Psoas muscle (tissue), 8 donors: ENCODE measurements around the gene RBKS. TPM values are rescaled to one million over a fixed set of nuclear protein-coding genes. Genes with fewer than 3 reads are reported as not detected.

ENCODE experiments used
- ATAC-seq, 4 donors: fragments of 200-7000 bp; cut with Tn5 transposase; one replicate each; pipeline ENCODE4 v1.9.1; 2020; ENCODE audit warnings: moderate library complexity in 3 of 4, mild to moderate bottlenecking in 2 of 4
- DNase-seq, 2 donors: peaks; one replicate each; pipeline ENCODE4 v3.0.0-alpha.2; 2020
- H3K27ac ChIP-seq: fragments of 200-600 bp; one replicate; pipeline ENCODE4 v1.8.0; 2022
- H3K27me3 ChIP-seq, 3 donors: fragments of 200-600 bp in 1 of 3; one replicate each; pipeline versions ENCODE4 v1.6.1 to v1.8.0; 2013 to 2022; ENCODE audit warnings: low read length in 2 of 3, mild to moderate bottlenecking in 2 of 3, moderate library complexity in 1 of 3; ENCODE audit not compliant: insufficient read depth in 3 of 3
- H3K36me3 ChIP-seq, 2 donors: fragments of 200-600 bp in 1 of 2; one replicate each; pipeline versions ENCODE4 v1.6.1 to v1.8.0; 2013 to 2022; ENCODE audit warnings: low read depth in 1 of 2, mild to moderate bottlenecking in 1 of 2, moderate library complexity in 1 of 2; ENCODE audit not compliant: insufficient read depth in 1 of 2
- H3K4me1 ChIP-seq: fragments of 200-600 bp; one replicate; pipeline ENCODE4 v1.8.0; 2022
- H3K4me3 ChIP-seq: fragments of 200-600 bp; one replicate; pipeline ENCODE4 v1.8.0; 2022; ENCODE audit warnings: mild to moderate bottlenecking
- H3K9me3 ChIP-seq: fragments of 200-600 bp; one replicate; pipeline ENCODE4 v1.8.0; 2022
- WGBS, 3 donors: extraction: QIAGEN DNeasy Blood & Tissue Kit; methylation state at CpG; one replicate each; pipeline versions ENCODE4 v1.1.6 to v1.1.7; 2013; 5-methylcytosine and 5-hydroxymethylcytosine counted together
- intact Hi-C, 2 donors: fragments of 100-400 bp; cut with DNase I; formaldehyde crosslinking; loops; one replicate each; pipeline versions ENCODE4 v1.11.0 to v1.14.2; 2022
- polyA plus RNA-seq, 3 donors: library from polyadenylated mRNA; stranded (reverse); fragments of 200-250 nt; gene quantifications; one replicate each; pipeline ENCODE4 v1.2.3, GENCODE V29; 2013
- total RNA-seq, 4 donors: library from RNA; stranded (reverse); fragmentation: NEBNext Ultra II Directional in 2 of 4; extraction: Animal tissue kit (Norgen Biotek cat#: 25700) in 2 of 4; gene quantifications; one replicate each; pipeline versions ENCODE4 v1.2.1 to v1.2.4, GENCODE V29; 2021 to 2023
- TF ChIP-seq, protein P1 (sequence below): fragments of 200-600 bp; IDR thresholded peaks from one replicate; pipeline ENCODE4 v1.8.0; 2022; ENCODE audit warnings: antibody characterized with exemption
- donor health status: healthy with polysubstance abuse.
- donor health status: DM: no; HTN: no; CAD: no; lungs with moderate emphysema.
- donor health status: Bipolar disorder and iron deficiency.
- donor health status: healthy.
- donor health status: DM: yes; HTN: yes; CAD: no.
- donor health status: DM: no; HTN: no; CAD: no.
- donor health status: DM: no; HTN: no; CAD: no.
- donor health status: DM: yes; HTN: yes; CAD: no.

The RBKS gene
- total and polyA plus RNA-seq, 7 donors: 3.5 to 7.3 (median 4.1) TPM

DNA sequence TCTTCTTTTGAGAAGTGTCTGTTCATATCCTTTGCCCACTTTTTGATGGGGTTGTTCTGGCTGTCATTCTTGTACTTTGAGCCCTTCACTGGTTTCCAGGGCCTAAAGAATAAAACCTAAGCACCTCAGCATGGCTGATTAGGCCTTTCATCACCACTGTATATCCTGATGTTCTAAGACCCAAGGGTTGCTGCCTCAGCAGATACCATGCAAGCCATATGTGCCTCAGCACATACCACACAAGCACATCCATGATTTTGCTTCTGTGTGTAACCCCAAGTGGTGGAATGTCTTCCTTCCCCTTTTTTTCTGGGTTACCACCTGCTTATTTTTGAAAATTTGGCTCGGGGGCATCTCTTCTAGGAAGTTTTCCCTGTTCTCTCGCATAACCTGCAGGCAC lies 11.4 kb downstream of the RBKS start:
- TF ChIP-seq, protein P1, sequence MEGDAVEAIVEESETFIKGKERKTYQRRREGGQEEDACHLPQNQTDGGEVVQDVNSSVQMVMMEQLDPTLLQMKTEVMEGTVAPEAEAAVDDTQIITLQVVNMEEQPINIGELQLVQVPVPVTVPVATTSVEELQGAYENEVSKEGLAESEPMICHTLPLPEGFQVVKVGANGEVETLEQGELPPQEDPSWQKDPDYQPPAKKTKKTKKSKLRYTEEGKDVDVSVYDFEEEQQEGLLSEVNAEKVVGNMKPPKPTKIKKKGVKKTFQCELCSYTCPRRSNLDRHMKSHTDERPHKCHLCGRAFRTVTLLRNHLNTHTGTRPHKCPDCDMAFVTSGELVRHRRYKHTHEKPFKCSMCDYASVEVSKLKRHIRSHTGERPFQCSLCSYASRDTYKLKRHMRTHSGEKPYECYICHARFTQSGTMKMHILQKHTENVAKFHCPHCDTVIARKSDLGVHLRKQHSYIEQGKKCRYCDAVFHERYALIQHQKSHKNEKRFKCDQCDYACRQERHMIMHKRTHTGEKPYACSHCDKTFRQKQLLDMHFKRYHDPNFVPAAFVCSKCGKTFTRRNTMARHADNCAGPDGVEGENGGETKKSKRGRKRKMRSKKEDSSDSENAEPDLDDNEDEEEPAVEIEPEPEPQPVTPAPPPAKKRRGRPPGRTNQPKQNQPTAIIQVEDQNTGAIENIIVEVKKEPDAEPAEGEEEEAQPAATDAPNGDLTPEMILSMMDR: no peak
- no peaks in the 10 kb centered on the region for H3K4me1 ChIP-seq
- H3K4me3 ChIP-seq: no peak overlapping the region
- ATAC-seq: no peak
- H3K36me3 ChIP-seq: no peaks in the 10 kb centered on the region
- intact Hi-C loops: no loop called here
- no peak for DNase-seq
- no peaks in the 10 kb centered on the region for H3K27me3 ChIP-seq
- 73 to 83% (median 78%) methylated on average over 2 of the region's 2 CpGs for WGBS, 3 donors
- H3K27ac ChIP-seq: no peak overlapping the region
- H3K9me3 ChIP-seq: peaks cover 12% of the 10 kb centered on the region

DNA sequence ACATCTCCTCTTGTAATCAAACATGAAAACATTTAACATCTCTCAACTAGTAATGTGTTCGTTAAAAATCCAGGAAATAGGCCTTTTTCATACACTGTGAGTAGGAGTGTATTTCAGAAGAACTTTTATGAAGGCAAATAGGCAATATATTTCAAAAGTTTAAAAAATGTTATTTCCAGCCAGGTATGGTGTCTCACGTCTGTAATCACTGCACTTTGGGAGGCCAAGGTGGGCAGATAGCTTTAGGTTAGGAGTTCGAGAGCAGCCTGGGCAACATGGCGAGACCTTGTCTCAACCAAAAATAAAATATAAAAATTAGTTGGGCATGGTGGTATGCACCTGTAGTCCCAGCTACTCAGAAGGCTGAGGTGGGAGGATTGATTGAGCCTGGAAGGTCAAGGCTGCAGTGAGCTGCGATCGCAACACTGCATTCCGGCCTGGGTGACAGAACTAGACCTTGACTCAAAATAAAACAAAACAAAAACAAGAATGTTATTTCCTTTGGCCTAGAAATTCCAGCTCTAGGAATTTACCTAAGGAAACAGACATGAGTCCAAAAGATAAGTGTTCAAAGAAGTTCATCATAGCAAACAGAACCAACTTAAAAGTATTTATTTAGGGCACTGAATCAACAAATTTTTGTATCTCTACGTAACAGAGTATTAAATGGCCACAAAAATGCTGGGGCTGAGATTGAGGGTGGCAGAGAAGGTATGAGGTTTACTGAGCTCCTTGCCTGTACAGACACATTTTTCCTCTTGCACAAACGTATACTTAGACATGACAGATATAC lies 14.9 kb downstream of the RBKS start:
- ATAC-seq: no peak
- Histone ChIP-seq H3K27me3 (no peaks in the 10 kb centered on the region), H3K4me1 (no peaks in the 10 kb centered on the region), H3K9me3 (peaks cover 12% of the 10 kb centered on the region), H3K4me3 (no peak overlapping the region), H3K36me3 (no peaks in the 10 kb centered on the region), H3K27ac (no peak overlapping the region)
- TF ChIP-seq, protein P1: no peak
- WGBS, 3 donors: 82 to 88% (median 86%) methylated on average over 9 of the region's 9 CpGs
- intact Hi-C loops: no loop called here
- no peak for DNase-seq

DNA sequence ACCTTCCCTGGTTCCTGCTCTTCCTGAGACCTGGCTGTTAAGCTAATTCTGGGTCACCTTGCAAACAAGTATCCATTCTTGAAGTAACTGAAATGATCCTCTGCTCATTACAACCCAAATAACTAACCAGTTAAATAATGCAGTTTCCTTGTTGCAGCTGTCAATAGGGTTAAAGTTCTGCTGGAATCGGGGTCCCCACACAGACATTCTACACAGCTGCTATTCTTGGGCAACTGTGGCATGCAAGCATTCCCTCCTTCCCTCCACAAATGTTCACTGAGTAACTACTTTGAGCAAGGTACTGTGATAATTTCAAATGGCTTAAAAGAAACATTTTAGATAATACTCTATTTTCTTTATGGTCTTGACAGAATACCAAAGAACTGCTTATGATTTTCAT lies 17.1 kb downstream of the RBKS start:
- no peaks in the 10 kb centered on the region for H3K4me1 ChIP-seq
- intact Hi-C loops: no loop called here
- no peak overlapping the region for H3K27ac ChIP-seq
- no peaks in the 10 kb centered on the region for H3K36me3 ChIP-seq
- TF ChIP-seq, protein P1: no peak
- peaks cover 12% of the 10 kb centered on the region for H3K9me3 ChIP-seq
- DNase-seq: no peak
- H3K27me3 ChIP-seq: no peaks in the 10 kb centered on the region
- H3K4me3 ChIP-seq: no peak overlapping the region
- ATAC-seq: no peak
- 31 to 40% (median 38%) methylated on average over 1 of the region's 1 CpG for WGBS, 3 donors

DNA sequence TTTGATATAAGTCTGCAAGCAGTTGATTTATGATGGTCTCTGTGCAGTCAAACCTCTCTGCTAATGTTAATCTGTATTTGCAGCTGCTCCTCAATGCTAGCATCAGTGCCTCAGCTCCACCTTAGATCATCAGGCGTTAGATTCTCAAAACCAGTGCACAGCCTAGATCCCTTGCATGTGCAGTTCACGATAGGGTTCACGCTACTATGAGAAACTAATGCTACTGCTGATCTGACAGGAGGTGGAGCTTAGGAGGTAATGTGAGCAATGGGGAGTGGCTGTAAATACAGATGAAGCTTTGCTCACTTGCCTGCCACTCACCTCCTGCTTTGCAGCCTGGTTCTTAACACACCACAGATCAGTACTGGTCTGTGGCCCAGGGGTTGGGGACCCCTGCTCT lies 18.4 kb downstream of the RBKS start:
- no peak for ATAC-seq

More for the DNA sequence above, 18.4 kb downstream of the RBKS start:
- TF ChIP-seq, protein P1: no peak
- DNase-seq: no peak
- 73 to 93% (median 76%) methylated on average over 3 of the region's 3 CpGs for WGBS, 3 donors
- Histone ChIP-seq H3K36me3 (no peaks in the 10 kb centered on the region), H3K27me3 (no peaks in the 10 kb centered on the region), H3K4me3 (no peak overlapping the region), H3K9me3 (peaks cover 10% of the 10 kb centered on the region), H3K4me1 (no peaks in the 10 kb centered on the region), H3K27ac (no peak overlapping the region)
- intact Hi-C loops: no loop called here
